Measurements from ENCODE around the gene ATL2. TPM values are rescaled to one million over a fixed set of nuclear protein-coding genes. Genes with fewer than 3 reads are reported as not detected.

The ATL2 gene
- total and polyA plus RNA-seq, 2 experiments from 2014 or later: 11.1 to 38.3 TPM

DNA sequence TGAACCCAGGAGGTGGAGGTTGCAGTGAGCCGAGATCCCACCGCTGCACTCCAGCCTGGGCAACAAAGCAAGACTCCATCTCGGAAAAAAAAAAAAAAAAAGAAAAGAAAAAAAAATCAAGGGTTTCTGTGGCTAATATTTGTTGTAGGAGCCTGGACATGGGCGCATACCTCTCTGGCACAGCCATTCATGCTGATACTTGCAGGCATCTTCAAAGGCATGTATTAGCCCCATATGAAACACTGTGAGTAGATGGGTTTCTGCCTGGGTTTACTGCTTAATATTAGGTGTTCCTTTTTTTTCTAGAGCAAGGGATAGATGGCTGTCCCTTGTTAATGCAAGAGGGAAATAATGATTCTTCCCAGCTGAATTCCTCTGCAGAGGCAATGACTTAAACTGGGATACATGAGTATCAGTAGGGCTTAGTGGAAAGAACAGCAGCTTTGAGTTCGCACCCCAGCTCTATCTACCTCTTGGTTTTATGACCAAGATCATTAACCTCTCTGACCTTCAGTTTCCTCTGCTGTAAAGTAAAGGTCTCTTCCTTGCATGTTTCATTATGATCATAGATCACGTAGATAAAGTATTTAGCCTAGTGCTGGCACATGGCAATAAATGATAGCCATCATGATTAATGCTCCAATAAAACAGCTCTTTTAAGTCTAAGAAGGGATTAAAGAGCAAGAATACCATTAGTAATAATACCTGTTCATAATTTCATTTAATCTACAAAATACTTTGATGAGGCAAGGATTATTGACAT is 4.5 kb upstream of the ATL2 start:
- no peak overlapping the region for H3K27ac ChIP-seq
- H4K20me1 ChIP-seq (ENCODE audit: insufficient read depth): no peaks in the 10 kb centered on the region
- in situ Hi-C loops (cut with MboI): no loop called here
- 0 out of 2 replicates have a peak, but pooled peaks cover 5% of the 10 kb centered on the region for H3K27me3 ChIP-seq (replicated peaks; ENCODE audit: insufficient read depth)
- no peaks in the 10 kb centered on the region for H3K36me3 ChIP-seq (ENCODE audit: low read depth)
- no peaks in the 10 kb centered on the region for H3K9me2 ChIP-seq (ENCODE audit: insufficient read depth)
- H2AFZ ChIP-seq: no peak overlapping the region
- no peaks in the 10 kb centered on the region; the same call in 1 of the 2 replicates for H3K4me1 ChIP-seq (ENCODE audit: insufficient read depth)
- no peak overlapping the region for H3K4me3 ChIP-seq
- DNase-seq: no peak
- H3K4me2 ChIP-seq (ENCODE audit: unreplicated experiment): no peak overlapping the region
- no peaks in the 10 kb centered on the region for H3K79me2 ChIP-seq (ENCODE audit: insufficient read depth)
- TF ChIP-seq EZH2phosphoT487 (IDR thresholded peaks at IDR 0.05; ENCODE audit: insufficient read depth, low read depth): no peak
- TF ChIP-seq EZH2 (IDR thresholded peaks at IDR 0.05; ENCODE audit: insufficient read depth, poor library complexity, severe bottlenecking): no peak
- peaks cover 16% of the 10 kb centered on the region for H3F3A ChIP-seq (ENCODE audit: insufficient read depth)
- no peaks in the 10 kb centered on the region for H3K9me3 ChIP-seq (ENCODE audit: low read depth)
- H3K9ac ChIP-seq: no peak overlapping the region
- WGBS, 2 experiments (ENCODE audit: low coverage in 1 of 2, low lambda C conversion rate in 2 of 2, missing lambda C conversion rate in 2 of 2): 88 to 94% methylated on average over 4 to 6 of the region's 6 CpGs

GRCh38 chr2:38380397-38381130 is 3.5 kb upstream of the ATL2 start:
- no peaks in the 10 kb centered on the region for H3K36me3 ChIP-seq (ENCODE audit: low read depth)
- 0 out of 2 replicates have a peak, but pooled peaks cover 5% of the 10 kb centered on the region for H3K27me3 ChIP-seq (replicated peaks; ENCODE audit: insufficient read depth)
- H3K4me2 ChIP-seq (ENCODE audit: unreplicated experiment): no peak overlapping the region
- no peak for DNase-seq
- 57% methylated on average over 10 of the region's 10 CpGs for WGBS, 2 experiments (ENCODE audit: low coverage in 1 of 2, low lambda C conversion rate in 2 of 2, missing lambda C conversion rate in 2 of 2)
- peaks cover under 1% of the 10 kb centered on the region; the same call in 1 of the 2 replicates for H3K4me1 ChIP-seq (ENCODE audit: insufficient read depth)
- peaks cover 5% of the 10 kb centered on the region for H3K79me2 ChIP-seq (ENCODE audit: insufficient read depth)
- in situ Hi-C loops (cut with MboI): no loop called here
- H3K4me3 ChIP-seq: no peak overlapping the region
- no peaks in the 10 kb centered on the region for H3K9me2 ChIP-seq (ENCODE audit: insufficient read depth)
- H3K27ac ChIP-seq: no peak overlapping the region
- no peaks in the 10 kb centered on the region for H4K20me1 ChIP-seq (ENCODE audit: insufficient read depth)
- no peak overlapping the region for H2AFZ ChIP-seq
- TF ChIP-seq EZH2phosphoT487 (IDR thresholded peaks at IDR 0.05; ENCODE audit: insufficient read depth, low read depth) (no peak), EZH2 (IDR thresholded peaks at IDR 0.05; ENCODE audit: insufficient read depth, poor library complexity, severe bottlenecking) (no peak)
- H3K9me3 ChIP-seq (ENCODE audit: low read depth): no peaks in the 10 kb centered on the region
- H3F3A ChIP-seq (ENCODE audit: insufficient read depth): peaks cover 24% of the 10 kb centered on the region
- H3K9ac ChIP-seq: no peak overlapping the region

DNA sequence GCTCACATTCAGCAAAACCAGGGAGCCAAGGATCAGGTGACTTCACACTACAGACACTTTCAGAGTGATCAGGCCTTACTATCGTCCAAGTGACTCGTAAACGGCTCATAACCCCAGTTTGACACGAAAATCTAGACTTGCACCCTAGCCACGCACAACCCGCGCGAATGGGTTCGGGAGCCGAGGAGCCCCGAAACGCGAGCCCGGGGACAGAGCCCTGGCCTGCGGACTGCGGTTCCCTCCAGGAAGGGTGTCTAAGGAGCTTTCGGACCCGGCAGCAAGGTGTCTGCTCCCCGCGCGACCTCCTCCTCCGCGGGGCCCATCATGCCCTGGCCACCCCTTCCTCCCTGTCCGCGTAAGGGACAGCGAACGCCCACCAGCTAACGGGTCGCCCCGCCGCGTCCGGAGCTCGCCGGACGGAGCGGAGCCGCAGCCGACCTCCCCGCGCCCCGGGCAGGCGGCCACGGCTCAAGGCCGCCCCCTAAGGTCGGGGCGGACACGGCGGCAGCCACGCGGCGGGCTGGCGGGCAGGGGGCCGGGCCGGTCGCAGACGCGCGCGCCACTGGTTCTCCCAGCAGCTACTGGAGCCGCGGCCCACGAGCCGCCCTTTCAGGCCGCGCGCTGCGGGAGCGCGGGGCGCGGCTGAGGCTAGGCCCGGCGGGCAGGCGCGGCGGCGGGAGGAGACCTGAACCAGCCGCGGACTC is 575 bp downstream of the ATL2 start:
- in situ Hi-C loops (cut with MboI): no loop called here
- H3K79me2 ChIP-seq (ENCODE audit: insufficient read depth): peaks cover 45% of the 10 kb centered on the region
- H4K20me1 ChIP-seq (ENCODE audit: insufficient read depth): no peaks in the 10 kb centered on the region

More for the DNA sequence above, 575 bp downstream of the ATL2 start:
- H3K27me3 ChIP-seq (replicated peaks; ENCODE audit: insufficient read depth): no peaks in the 10 kb centered on the region
- H3K9ac ChIP-seq: peak overlapping the region; percentile 92
- H3K4me2 ChIP-seq (ENCODE audit: unreplicated experiment): peak overlapping the region; percentile 90
- peak overlapping the region; percentile 96 for H3K27ac ChIP-seq
- H3K4me3 ChIP-seq: peak overlapping the region; percentile 81
- no peaks in the 10 kb centered on the region for H3K9me3 ChIP-seq (ENCODE audit: low read depth)
- peak overlapping the region; percentile 86 for H2AFZ ChIP-seq
- peak; percentile 88 for DNase-seq
- TF ChIP-seq EZH2 (IDR thresholded peaks at IDR 0.05; ENCODE audit: insufficient read depth, poor library complexity, severe bottlenecking) (no peak), EZH2phosphoT487 (IDR thresholded peaks at IDR 0.05; ENCODE audit: insufficient read depth, low read depth) (no peak)
- peaks cover 8% of the 10 kb centered on the region; the same call in 1 of the 2 replicates for H3K4me1 ChIP-seq (ENCODE audit: insufficient read depth)
- WGBS, 2 experiments (ENCODE audit: low coverage in 1 of 2, low lambda C conversion rate in 2 of 2, missing lambda C conversion rate in 2 of 2): 0 to 1% methylated on average over 20 to 71 of the region's 80 CpGs
- H3K9me2 ChIP-seq (ENCODE audit: insufficient read depth): no peaks in the 10 kb centered on the region
- H3F3A ChIP-seq (ENCODE audit: insufficient read depth): peaks cover 38% of the 10 kb centered on the region
- no peaks in the 10 kb centered on the region for H3K36me3 ChIP-seq (ENCODE audit: low read depth)

All from GM23248 (cell line).